Left lobe of liver (tissue), 1 donor: ENCODE measurements around the gene E4F1. TPM values are rescaled to one million over a fixed set of nuclear protein-coding genes. Genes with fewer than 3 reads are reported as not detected.

Experiments used
- total RNA-seq: library from RNA; stranded (reverse); gene quantifications from one replicate; pipeline ENCODE4 v1.2.1, GENCODE V29; 2021
- donor health status: DM: no; HTN: yes; CAD: no.

Gene E4F1
- total RNA-seq, 1 donor from 2014 or later, result 12.7 TPM

Other genes with a start within 250 kb of the E4F1 start
- gene NOXO1, start 242.1 kb upstream of the E4F1 start, total RNA-seq, result 1.7 TPM
- gene GFER, start 239.4 kb upstream of the E4F1 start, total RNA-seq, result 20.3 TPM
- gene SYNGR3, start 233.6 kb upstream of the E4F1 start, total RNA-seq, result 0.30 TPM
- gene ZNF598, start 213.8 kb upstream of the E4F1 start, total RNA-seq, result 29.9 TPM
- gene NPW, start 203.8 kb upstream of the E4F1 start, total RNA-seq, result 8.5 TPM
- 334 TPM for gene NHERF2, start 196.7 kb upstream of the E4F1 start, total RNA-seq
- 109 TPM for gene NTHL1, start 175.8 kb upstream of the E4F1 start, total RNA-seq
- 117 TPM for gene TSC2, start 175.6 kb upstream of the E4F1 start, total RNA-seq
- 65.0 TPM for gene PKD1, start 87.7 kb upstream of the E4F1 start, total RNA-seq
- gene RAB26, start 75.0 kb upstream of the E4F1 start, total RNA-seq, result 10.2 TPM
- 44.2 TPM for gene TRAF7, start 67.8 kb upstream of the E4F1 start, total RNA-seq
- 0.05 TPM for gene CASKIN1, start 27.0 kb upstream of the E4F1 start, total RNA-seq
- 16.9 TPM for gene MLST8, start 18.1 kb upstream of the E4F1 start, total RNA-seq
- 5.3 TPM for gene BRICD5, start 12.7 kb upstream of the E4F1 start, total RNA-seq
- gene PGP, start 8.8 kb upstream of the E4F1 start, total RNA-seq, result 7.5 TPM
- gene DNASE1L2, start 12.9 kb downstream of the E4F1 start, total RNA-seq, result 1.2 TPM
- 171 TPM for gene ECI1, start 28.0 kb downstream of the E4F1 start, total RNA-seq
- 32.1 TPM for gene RNPS1, start 44.5 kb downstream of the E4F1 start, total RNA-seq
- 1.9 TPM for gene ABCA3, start 117.1 kb downstream of the E4F1 start, total RNA-seq
- 2.0 TPM for gene CCNF, start 205.9 kb downstream of the E4F1 start, total RNA-seq
- 0.63 TPM for gene TEDC2, start 236.5 kb downstream of the E4F1 start, total RNA-seq
- 3.6 TPM for gene NTN3, start 247.7 kb downstream of the E4F1 start, total RNA-seq